Skeletal muscle cell (primary cell): Measurements from ENCODE around the gene PLEK2.
"Not testable (repeated sequence)": the region's sequence is repeated elsewhere in the genome, so short reads cannot be mapped to it uniquely, and the experiment has no call there.

Experiments used
- DNase-seq: peaks from one replicate; pipeline ENCODE4 v3.0.0-alpha.2; 2010; ENCODE audit warnings: low read depth
- H3K4me3 ChIP-seq: 2 replicates; pipeline ENCODE4 v1.5.1; 2011; ENCODE audit warnings: low read depth, mild to moderate bottlenecking, control low read depth, low read length, moderate library complexity

The PLEK2 gene, protein sequence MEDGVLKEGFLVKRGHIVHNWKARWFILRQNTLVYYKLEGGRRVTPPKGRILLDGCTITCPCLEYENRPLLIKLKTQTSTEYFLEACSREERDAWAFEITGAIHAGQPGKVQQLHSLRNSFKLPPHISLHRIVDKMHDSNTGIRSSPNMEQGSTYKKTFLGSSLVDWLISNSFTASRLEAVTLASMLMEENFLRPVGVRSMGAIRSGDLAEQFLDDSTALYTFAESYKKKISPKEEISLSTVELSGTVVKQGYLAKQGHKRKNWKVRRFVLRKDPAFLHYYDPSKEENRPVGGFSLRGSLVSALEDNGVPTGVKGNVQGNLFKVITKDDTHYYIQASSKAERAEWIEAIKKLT

DNA sequence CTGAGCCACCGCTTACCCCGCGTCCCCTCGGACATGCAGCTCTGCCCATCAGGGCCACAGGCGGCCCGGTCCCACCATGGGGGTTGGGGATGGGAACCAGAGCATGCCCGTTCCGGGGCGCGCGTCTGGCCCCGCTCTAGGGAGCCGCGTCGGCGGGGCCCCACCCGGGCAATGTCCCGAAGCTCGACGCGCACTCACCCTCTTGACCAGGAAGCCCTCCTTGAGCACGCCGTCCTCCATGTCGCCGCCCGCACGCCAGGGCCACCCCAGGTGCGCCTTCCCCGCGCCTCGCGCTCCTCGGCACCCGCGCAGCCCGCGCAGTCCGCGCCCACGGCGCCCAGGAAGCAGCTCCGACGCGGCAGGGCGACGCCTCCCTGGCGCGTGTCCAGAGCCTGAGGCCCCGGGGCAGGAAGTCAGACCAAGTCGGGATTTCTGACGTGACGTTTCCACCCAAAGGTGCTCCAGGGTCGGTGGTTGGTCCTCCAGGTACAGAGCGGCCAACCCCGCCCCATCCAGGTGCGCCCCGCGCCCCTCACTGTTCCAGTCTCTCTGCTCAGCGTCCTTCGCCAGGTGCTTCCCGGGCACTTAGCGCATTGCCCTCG, at the start of gene PLEK2:
TSS of gene PLEK2 (minus strand) at position 346 of the 602 bp plus-strand sequence. CDS start at position 240, 106 bp downstream.
- peak within 1 kb of the TSS; percentile 45 for H3K4me3 ChIP-seq
- DNase-seq: no peak

DNA sequence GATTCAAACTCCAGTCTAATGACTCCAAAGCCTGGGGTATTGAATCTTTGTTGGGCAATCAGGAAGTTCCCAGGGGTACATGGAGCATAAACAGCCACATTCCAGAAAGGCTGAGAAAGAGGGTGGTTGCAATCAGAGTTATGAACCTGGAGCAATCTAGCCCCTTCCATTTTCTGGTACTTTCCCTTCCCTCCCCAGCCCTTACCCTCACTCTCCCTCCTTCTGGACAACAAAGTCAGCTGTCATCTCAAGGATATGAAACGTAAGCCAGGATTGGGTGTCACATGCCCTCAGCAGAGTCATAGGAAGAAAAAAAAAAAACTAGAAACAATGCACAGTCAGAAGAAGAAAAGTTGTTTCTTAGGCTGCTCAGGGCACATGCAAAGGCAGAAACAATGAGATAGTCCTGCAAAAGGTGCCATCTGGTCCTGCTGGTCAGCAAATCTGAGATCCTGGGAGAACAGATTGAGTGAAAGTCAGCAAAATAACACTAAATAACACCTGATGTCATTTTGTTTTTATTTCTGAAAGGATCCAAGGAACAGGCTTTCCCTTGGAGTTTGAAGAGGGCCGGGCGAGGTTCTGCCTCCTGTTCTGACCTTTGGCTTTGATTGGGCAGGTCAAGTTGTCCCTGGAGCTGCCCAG, 49.5 kb upstream of the PLEK2 start:
- DNase-seq: peak; percentile 14
- no peak overlapping the region for H3K4me3 ChIP-seq

DNA sequence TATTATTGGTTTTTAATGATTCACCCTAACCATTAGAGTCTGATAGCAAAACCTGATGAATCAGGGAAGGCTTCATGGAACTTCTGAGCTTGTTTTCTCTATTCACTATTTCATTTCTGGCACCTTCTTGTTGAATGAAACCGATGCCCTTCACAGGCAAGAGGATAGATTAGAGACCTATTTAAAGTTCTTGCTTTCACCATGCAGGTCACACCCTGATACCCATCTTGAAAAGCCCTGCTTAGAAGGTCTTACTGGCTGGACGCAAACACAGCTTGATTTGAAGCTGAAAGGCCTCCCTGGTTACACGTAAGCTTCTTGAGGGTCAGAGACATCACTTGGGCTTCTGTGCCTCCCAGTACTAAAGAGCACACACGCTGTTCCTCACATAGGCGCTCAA, 47.4 kb upstream of the PLEK2 start:
- H3K4me3 ChIP-seq: no peak overlapping the region
- no peak for DNase-seq

DNA sequence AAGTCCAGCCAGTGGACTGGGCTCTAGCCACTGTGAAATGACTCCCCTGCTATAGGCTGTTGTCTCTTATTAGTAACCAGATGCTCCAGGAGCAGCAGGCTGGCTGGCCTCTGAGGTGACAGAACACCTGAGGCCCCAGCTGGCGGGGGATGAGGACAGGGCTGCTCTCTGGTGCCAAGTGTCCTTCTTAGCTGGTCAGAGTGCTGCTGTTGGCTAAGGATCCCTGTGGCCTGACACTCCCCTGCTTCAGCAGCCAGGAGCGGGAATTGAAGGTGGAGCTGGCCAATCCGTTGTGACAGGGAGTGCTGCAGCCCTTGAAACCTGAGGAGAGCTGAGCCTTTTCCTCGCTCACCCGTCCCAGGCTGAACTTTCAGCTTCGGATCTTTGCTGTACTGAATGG, 45.8 kb upstream of the PLEK2 start:
- H3K4me3 ChIP-seq: no peak overlapping the region
- no peak for DNase-seq

DNA sequence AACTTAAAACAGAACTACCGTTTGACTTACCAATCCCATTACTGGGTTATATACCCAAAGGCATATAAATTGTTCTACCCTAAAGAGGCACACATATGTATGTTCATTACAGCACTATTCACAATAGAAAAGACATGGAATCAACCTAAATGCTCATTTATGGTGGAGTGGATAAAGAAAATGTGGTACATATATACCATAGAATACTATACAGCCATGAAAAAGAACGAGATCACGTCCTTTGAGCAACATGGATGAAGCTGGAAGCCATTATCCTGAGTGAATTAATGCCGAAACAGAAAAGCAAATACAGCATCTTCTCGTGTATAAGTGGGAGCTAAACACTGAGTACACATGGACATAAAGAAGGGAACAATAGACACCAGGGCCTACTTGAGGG, 44.8 kb upstream of the PLEK2 start:
- DNase-seq: no peak
- H3K4me3 ChIP-seq: no peak overlapping the region

DNA sequence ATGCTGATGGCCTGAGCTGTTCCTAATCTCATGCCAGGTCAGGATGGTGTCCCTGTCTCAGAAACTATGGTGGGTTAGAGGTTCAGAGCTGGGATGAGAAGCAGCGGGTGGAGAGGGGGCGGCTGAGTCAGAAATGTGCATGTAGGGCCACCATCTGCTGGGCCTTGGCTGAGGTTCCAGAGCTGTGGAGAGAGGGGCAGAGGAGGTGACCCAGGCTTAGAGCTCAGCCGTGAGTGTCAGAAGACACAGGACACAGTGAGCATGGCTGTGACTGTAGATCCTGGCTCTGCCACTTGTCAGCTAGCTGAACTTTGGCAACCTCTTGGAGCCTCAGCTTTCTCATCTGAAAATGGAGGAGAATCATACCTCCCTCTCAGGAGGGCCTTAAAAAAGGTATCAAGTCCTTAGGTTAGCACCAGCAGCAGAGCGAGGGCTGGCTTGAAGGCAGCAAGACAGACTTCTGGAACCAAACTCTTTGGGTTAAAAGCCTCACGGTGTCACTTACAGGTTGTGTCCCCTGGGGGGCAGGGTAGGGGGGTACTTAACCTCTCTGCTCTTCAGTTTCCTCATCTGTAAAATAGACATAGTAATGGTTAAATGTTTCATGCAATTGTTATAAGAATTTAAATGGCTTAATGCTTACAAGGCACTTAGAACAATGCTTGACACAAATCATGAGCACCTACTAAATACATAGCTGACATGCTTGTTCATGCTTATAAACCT, 41.8 kb upstream of the PLEK2 start:
- no peak overlapping the region for H3K4me3 ChIP-seq
- DNase-seq: no peak

DNA sequence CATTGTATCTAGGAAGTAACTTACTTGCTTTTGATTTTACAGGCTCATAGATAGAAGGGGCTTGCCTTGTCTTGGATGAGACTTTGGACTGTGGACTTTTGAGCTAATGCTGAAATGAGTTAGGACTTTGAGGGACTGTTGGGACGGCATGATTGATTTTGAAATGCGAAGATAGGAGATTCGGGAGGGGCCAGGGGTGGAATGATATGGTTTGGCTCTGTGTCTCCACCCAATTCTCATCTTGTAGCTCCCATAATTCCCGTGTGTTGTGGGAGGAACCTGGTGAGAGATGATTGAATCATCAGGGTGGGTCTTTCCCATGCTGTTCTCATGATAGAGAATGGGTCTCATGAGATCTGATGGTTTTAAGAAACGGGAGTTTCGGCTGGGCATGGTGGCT, 39.7 kb upstream of the PLEK2 start:
- DNase-seq, H3K4me3 ChIP-seq: not testable (repeated sequence)

DNA sequence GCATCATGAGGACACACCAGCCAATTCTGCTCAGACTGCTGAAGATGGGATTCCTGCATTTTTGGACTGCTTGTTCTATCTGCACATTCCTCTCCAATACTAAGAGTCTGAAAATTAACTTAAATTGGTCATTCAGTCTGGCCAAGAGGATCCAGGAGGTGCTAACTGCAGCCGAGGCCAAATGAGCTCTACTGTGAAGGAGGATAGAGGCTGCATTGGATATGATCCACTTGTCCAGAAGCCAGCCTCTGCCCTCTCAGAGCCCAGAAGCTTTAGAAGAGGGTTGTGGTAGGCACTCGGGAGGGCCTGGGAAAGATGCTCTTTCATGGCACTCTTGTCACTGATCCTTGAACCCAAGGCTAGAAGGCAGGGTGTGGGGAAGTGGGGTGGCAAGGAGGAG, 37.1 kb upstream of the PLEK2 start:
- no peak overlapping the region for H3K4me3 ChIP-seq
- no peak for DNase-seq

DNA sequence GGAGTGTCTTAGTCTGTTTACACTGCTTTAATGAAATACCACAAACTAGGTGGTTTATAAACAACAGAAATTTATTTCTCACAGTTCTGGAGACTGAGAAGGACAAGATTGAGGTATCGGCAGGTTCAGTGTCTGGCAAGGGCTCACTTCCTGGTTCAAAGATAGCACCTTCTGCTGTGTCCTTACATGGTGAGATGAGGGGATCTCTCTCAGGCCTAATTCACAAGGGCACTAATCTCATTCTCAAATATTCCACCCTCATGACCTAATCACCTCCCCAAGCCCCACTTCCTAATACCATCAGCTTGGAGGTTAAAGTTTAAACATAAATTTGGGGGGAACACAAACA, 35.0 kb upstream of the PLEK2 start:
- DNase-seq: no peak
- H3K4me3 ChIP-seq: no peak overlapping the region

DNA sequence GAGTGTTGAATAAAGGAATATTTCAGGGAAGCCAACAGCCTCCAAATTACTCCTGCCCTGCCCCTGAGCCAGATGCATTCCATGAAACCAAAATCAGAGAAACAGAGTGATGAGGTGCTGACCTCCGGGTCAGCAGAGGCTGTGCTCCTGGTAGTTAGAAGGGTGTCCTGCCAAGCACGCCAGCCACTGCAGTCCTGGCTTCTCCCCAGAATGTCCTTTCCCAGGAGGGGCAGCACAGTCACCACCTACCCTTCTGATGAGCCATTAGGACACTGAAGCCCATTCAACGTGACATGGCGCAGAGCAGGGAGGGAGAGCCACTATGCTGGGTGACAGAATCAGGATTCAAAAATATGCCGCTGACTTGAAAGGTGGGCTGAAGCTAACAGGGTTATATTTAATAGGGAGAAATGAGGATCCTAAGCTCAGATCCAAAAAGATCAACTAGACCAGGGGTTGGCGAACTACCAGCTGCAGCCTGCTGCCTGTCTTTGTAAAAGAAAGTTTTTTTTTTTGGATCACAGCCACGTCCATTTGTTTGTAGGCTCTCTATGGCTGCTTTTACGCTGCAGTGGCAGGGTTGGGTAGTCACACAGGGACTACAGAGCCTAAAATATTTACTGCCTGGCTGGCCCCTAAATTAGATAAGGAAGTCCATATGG, 34.5 kb upstream of the PLEK2 start:
- H3K4me3 ChIP-seq: no peak overlapping the region
- DNase-seq: no peak

DNA sequence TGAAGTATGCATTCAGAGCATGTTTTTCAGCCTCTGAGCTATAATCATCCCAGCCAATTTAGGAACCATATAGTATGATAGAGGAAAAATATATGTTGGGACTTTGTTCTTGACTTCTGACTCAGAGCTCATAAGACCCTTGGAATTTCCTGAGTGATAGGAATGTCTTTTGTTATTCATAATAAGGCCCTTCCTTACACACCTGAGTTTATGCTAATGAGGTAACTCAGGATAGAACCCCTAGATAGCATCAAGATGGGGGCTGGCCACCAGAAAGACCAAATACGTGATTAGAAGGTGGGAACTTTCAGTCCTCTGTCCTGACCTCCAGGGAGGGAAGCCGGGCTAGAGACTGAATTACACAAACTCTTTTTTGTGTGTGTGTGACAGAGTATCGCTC, 32.4 kb upstream of the PLEK2 start:
- H3K4me3 ChIP-seq: no peak overlapping the region
- DNase-seq: no peak

DNA sequence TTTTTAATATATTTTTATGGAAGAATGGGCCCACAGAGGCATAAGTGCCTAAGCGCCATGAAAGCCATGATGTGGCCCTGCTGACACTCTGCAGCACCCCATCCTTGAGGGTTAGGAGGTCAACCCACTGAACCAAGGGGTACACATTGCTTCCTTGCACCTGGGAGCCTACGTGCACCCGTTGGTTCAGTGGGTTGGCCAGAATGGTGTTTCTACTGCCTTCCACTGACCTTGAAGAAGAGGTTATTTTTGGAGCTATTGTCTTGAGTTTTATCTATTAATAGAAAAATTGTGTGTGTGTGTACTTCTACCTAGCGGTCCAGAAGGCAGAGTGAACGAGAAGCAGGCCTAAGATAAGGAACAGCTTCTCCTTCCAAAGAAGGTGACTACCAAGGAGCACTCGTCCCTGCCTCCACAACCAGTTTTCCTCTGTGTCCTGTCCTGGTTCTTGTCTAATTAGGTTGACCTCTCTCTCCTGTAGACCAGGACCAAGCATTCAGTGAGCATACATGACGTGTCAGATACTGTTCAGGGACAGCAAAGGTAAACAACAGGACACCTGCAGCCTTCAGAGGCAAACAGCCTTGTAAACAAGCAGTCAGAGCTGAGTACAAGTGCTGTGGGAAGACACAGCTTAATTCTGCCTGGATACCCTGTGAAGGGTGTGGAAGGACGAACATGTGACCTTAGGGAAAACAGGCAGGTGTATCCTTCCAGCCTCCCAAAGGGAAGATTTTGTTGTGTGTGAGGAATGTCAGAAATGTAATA, 30.4 kb upstream of the PLEK2 start:
- no peak for DNase-seq
- H3K4me3 ChIP-seq: no peak overlapping the region

DNA sequence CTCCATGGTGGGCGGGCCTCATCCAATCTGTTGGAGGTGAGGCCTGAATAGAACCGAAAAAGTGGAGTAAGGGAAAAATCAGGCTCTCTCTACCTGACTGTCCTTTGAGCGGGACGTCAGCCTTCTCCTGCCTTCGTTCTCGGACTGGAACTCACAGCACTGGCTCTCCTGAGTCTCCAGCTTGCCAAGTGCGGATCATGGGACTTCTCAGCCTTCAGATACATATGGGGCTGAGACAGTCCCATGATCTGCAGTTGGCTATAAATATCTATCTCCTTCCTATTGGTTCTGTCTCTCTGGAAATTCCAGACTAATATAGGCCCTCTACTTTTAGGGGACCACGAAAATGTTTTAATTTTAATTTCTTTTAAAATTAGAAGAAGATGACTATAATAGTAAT, 29.7 kb upstream of the PLEK2 start:
- no peak overlapping the region for H3K4me3 ChIP-seq

DNA sequence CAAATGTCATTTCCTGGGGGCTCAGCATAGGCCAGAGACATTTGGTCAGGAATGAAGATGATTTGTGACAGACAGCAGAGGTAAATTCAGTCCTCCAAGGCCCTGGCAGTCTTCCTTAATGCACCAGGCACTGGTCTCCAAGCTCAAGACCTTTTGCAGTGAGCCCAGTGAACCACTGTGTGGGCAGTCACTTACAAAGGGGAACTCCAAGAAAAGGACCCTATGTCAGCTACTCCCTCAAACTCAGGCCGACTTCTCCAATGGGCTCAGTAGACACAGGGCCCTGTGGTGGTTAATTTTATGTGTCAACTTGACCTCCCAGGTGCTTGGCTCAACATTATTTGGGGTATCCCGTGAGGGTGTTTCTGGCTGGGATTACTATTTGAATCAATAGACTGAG, 29.3 kb upstream of the PLEK2 start:
- no peak overlapping the region for H3K4me3 ChIP-seq
- DNase-seq: no peak

More for the DNA sequence above, 29.7 kb upstream of the PLEK2 start:
- no peak for DNase-seq

DNA sequence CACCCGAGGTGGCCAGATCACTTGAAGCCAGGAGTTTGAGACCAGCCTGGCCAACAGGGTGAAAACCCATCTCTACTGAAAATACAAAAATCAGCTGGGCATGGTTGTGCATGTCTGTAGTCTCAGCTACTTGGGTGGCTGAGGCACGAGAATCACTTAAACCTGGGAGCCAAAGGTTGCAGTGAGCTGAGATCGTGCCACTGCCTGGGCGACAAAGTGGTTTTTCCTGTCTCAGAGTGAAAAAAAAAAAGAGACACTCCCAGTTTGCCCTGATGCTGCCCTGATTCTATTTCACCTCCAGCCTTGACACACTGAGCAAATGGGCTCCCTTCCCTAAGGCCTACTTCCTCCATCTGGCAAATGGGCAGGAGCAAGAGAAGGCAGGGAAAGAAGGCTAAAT, 28.5 kb upstream of the PLEK2 start:
- H3K4me3 ChIP-seq: no peak overlapping the region
- no peak for DNase-seq

DNA sequence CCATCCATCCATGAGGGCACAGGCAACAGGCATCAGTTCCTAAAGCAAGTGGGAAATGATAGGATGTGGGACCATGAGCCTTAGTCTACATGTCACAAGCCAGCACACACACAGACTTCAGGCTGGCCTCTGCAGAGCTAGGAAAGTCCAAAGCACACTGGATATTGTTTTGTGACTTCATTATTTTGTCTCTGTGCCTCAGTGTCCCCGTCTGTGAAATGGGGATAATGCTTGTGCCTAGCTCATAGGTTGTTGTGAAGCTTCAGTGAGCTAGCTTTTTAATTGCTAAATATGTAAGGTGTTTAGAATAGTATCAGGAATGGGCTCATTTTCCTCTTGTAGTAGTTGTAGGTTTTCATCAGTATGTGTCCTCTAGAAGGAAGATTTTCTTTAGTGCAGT, 27.0 kb upstream of the PLEK2 start:
- H3K4me3 ChIP-seq: no peak overlapping the region
- DNase-seq: no peak

DNA sequence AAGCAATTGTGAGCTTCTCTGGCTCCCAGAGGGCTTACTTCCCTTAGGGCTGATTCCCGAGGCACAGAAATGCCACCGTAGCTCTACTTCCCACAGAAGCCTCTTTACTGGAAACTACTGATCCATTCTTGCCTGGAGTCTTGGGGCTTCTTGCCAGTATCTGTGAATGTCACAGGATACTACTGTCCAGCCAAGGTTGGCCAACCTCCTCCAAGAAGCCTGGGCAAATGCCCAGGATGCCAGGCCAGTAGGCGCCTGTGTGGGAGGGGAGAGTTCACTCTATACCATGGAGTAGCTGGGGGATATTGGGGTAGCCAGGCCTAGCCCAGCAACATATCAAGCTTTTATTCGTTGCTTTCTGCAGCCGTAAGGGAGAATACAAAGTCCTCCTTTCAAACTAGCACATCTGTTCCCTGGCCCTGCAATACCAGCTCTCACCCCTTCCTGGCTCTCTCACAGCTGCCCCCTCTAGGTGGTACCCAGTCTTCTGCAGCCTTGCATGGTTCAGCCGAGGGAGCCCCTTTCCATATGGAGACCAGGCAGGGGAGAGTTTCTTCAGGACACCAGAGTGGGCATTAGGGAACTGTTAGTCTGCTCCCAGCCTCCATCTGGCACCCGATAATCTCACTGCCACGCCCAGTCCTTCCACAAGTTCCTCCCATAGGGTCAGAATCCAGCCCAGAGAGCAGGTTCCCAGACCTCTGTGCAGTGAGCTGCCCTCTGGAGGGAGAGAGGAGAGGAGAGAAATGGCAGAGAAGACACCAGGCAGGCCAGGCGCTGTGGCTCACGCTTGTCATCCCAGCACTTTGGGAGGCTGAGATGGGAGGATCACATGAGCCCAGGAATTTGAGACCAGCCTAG, 24.3 kb upstream of the PLEK2 start:
- H3K4me3 ChIP-seq: no peak overlapping the region
- no peak for DNase-seq

DNA sequence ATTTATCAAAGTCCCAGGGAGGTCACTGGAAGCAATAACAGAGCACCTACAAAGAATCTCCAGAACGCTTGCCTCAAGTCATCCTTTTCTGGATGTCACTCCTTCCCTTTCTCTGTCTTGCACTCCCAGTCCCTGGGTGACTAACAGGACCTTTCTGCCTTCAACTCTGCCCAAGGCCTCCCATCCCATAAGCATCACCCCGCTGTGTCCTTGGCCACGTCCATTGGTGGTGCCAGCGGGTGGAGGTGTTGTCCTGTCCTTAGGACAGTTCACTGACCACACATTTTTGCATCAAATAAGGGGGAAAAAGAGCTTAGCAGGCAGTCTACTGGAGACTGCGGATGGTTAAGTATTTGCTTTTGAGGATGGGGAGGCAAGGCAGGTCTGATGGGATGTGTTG, 23.6 kb upstream of the PLEK2 start:
- DNase-seq: no peak
- no peak overlapping the region for H3K4me3 ChIP-seq
